Trophoblast cell (in vitro differentiated cells and primary cell): ENCODE measurements around the gene AIG1.

Experiments
- DNase-seq, 2 donors: peaks; one replicate each; pipeline ENCODE4 v3.0.0-alpha.2; 2016
- H2AFZ ChIP-seq: 2 replicates; pipeline ENCODE4 v1.6.1; 2013; ENCODE audit warnings: low read length, moderate library complexity, mild to moderate bottlenecking; ENCODE audit not compliant: insufficient read depth, poor library complexity
- H2AK5ac ChIP-seq: 2 replicates; pipeline ENCODE4 v1.6.1; 2013; ENCODE audit warnings: mild to moderate bottlenecking, low read length
- H2BK120ac ChIP-seq: 2 replicates; pipeline ENCODE4 v1.6.1; 2013; ENCODE audit warnings: low read length, mild to moderate bottlenecking, moderate library complexity; ENCODE audit not compliant: insufficient read depth, poor library complexity
- H2BK12ac ChIP-seq: 2 replicates; pipeline ENCODE4 v1.6.1; 2013; ENCODE audit warnings: mild to moderate bottlenecking, low read length, moderate library complexity
- H2BK5ac ChIP-seq: 2 replicates; pipeline ENCODE4 v1.6.1; 2013; ENCODE audit warnings: low read length, low read depth, moderate library complexity, mild to moderate bottlenecking; ENCODE audit not compliant: poor library complexity
- H3K14ac ChIP-seq: 2 replicates; pipeline ENCODE4 v1.6.1; 2013; ENCODE audit warnings: mild to moderate bottlenecking, low read length
- H3K18ac ChIP-seq: 2 replicates; pipeline ENCODE4 v1.6.1; 2013; ENCODE audit warnings: mild to moderate bottlenecking, low read length
- H3K23ac ChIP-seq: 2 replicates; pipeline ENCODE4 v1.6.1; 2013; ENCODE audit warnings: low read length
- H3K27ac ChIP-seq: 2 replicates; pipeline ENCODE4 v1.5.1; 2013; ENCODE audit warnings: low read depth, mild to moderate bottlenecking, inconsistent platforms, low read length, moderate library complexity
- H3K27me3 ChIP-seq: 2 replicates; pipeline ENCODE4 v1.6.1; 2013; ENCODE audit warnings: inconsistent platforms, mild to moderate bottlenecking, low read length, moderate library complexity; ENCODE audit not compliant: insufficient read depth
- H3K36me3 ChIP-seq, 2 experiments: 1 replicate in 1 of 2; 2 replicates in 1 of 2; pipeline ENCODE4 v1.6.1; 2013; ENCODE audit warnings: low read length in 2 of 2, mild to moderate bottlenecking in 2 of 2, moderate library complexity in 1 of 2; ENCODE audit not compliant: insufficient read depth in 2 of 2, control insufficient read depth in 1 of 2
- H3K4ac ChIP-seq: 2 replicates; pipeline ENCODE4 v1.6.1; 2013; ENCODE audit warnings: low read depth, mild to moderate bottlenecking, low read length, moderate library complexity
- H3K4me1 ChIP-seq, 2 experiments: 1 replicate in 1 of 2; 2 replicates in 1 of 2; pipeline ENCODE4 v1.6.1; 2013; ENCODE audit warnings: low read length in 2 of 2, mild to moderate bottlenecking in 2 of 2, moderate library complexity in 1 of 2; ENCODE audit not compliant: insufficient read depth in 2 of 2, control insufficient read depth in 1 of 2
- H3K4me2 ChIP-seq: 2 replicates; pipeline ENCODE4 v1.6.1; 2013; ENCODE audit warnings: inconsistent platforms, mild to moderate bottlenecking, low read length, moderate library complexity
- H3K4me3 ChIP-seq: 2 replicates; pipeline ENCODE4 v1.5.1; 2013; ENCODE audit warnings: mild to moderate bottlenecking, low read depth, low read length, inconsistent platforms
- H3K79me1 ChIP-seq: one replicate; pipeline ENCODE4 v1.6.1; 2013; ENCODE audit warnings: low read length
- H3K79me2 ChIP-seq: 2 replicates; pipeline ENCODE4 v1.6.1; 2013; ENCODE audit warnings: low read length, mild to moderate bottlenecking; ENCODE audit not compliant: control insufficient read depth, insufficient read depth, poor library complexity
- H3K9ac ChIP-seq: 2 replicates; pipeline ENCODE4 v1.6.1; 2013; ENCODE audit warnings: mild to moderate bottlenecking, low read length
- H3K9me3 ChIP-seq: 2 replicates; pipeline ENCODE4 v1.6.1; 2013; ENCODE audit warnings: low read depth, mild to moderate bottlenecking, control low read depth, inconsistent platforms, low read length; ENCODE audit not compliant: insufficient read depth
- H4K12ac ChIP-seq: 2 replicates; pipeline ENCODE4 v1.6.1; 2013; ENCODE audit warnings: low read depth, mild to moderate bottlenecking, low read length, moderate library complexity
- H4K8ac ChIP-seq: 2 replicates; pipeline ENCODE4 v1.6.1; 2013; ENCODE audit warnings: low read depth, mild to moderate bottlenecking, low read length, moderate library complexity
- H4K91ac ChIP-seq: one replicate; pipeline ENCODE4 v1.6.1; 2013; ENCODE audit warnings: low read depth, mild to moderate bottlenecking, low read length, moderate library complexity
- WGBS: extraction: QIAGEN DNeasy Blood & Tissue Kit; methylation state at CpG from one replicate; pipeline ENCODE4 v1.1.7; 2013; ENCODE audit warnings: missing lambda C conversion rate; ENCODE audit not compliant: insufficient read length, insufficient coverage; ENCODE audit errors: extremely low coverage; 5-methylcytosine and 5-hydroxymethylcytosine counted together

AIG1 gene

GRCh38 chr6:143268439-143268838 lies 207.8 kb downstream of the AIG1 start:
- H3K4me1 ChIP-seq = no peaks in the 10 kb centered on the region
- no peak overlapping the region for H2BK5ac ChIP-seq
- no peak overlapping the region for H3K9ac ChIP-seq
- H3K9me3 ChIP-seq = no peaks in the 10 kb centered on the region
- H4K91ac ChIP-seq = no peak overlapping the region
- no peak overlapping the region for H3K18ac ChIP-seq
- H3K14ac ChIP-seq = no peak overlapping the region
- no peaks in the 10 kb centered on the region for H3K79me1 ChIP-seq
- H3K36me3 ChIP-seq = no peaks in the 10 kb centered on the region
- H3K79me2 ChIP-seq = no peaks in the 10 kb centered on the region
- H4K12ac ChIP-seq = no peak overlapping the region
- H3K4me3 ChIP-seq = no peak overlapping the region
- H2AFZ ChIP-seq = no peak overlapping the region
- no peak overlapping the region for H3K4me2 ChIP-seq
- no peak overlapping the region for H2AK5ac ChIP-seq
- H3K4ac ChIP-seq = no peak overlapping the region
- H2BK120ac ChIP-seq = no peak overlapping the region
- no peak overlapping the region for H3K23ac ChIP-seq
- DNase-seq = no peak
- H2BK12ac ChIP-seq = no peak overlapping the region
- no peak overlapping the region for H3K27ac ChIP-seq
- H3K27me3 ChIP-seq = no peaks in the 10 kb centered on the region
- WGBS = no CpG with 5 or more reads among the region's 1 CpG
- H4K8ac ChIP-seq = no peak overlapping the region

DNA sequence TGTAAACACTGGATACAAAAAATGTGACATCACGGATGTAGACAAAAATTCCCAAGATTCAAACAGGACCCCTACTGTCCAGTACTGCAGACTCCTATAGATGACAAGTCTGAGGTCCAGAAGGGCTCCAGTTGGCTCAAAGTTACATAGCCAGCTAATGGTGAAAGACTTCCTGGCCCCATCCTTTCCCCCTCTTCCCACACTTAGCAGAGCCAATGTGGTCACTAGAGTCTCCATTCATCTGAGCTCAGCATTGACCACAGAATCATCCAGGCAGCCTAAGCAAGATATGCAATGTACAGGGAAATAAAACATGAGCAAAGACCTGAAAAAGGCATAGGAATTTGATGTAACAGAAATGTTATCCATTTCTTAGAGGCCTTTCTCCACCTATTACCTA lies 209.3 kb downstream of the AIG1 start:
- Histone ChIP-seq H4K8ac (no peak overlapping the region), H3K79me2 (no peaks in the 10 kb centered on the region), H2BK120ac (no peak overlapping the region), H3K9ac (no peak overlapping the region), H3K27ac (no peak overlapping the region), H2BK5ac (no peak overlapping the region), H4K12ac (no peak overlapping the region), H3K4me1 (no peaks in the 10 kb centered on the region), H3K4me3 (no peak overlapping the region), H3K23ac (no peak overlapping the region), H3K9me3 (no peaks in the 10 kb centered on the region), H4K91ac (no peak overlapping the region), H3K36me3 (no peaks in the 10 kb centered on the region), H3K18ac (no peak overlapping the region), H3K14ac (no peak overlapping the region), H2BK12ac (no peak overlapping the region), H3K27me3 (no peaks in the 10 kb centered on the region), H2AFZ (no peak overlapping the region), H2AK5ac (no peak overlapping the region), H3K4me2 (no peak overlapping the region), H3K4ac (no peak overlapping the region), H3K79me1 (no peaks in the 10 kb centered on the region)
- no CpG with 5 or more reads among the region's 1 CpG for WGBS
- DNase-seq = no peak

GRCh38 chr6:143271024-143271423 lies 210.3 kb downstream of the AIG1 start:
- H3K4me1 ChIP-seq = no peaks in the 10 kb centered on the region
- H2BK120ac ChIP-seq = no peak overlapping the region
- no CpG with 5 or more reads among the region's 4 CpGs for WGBS
- DNase-seq = no peak
- H3K4ac ChIP-seq = no peak overlapping the region
- no peak overlapping the region for H4K12ac ChIP-seq
- H3K9ac ChIP-seq = no peak overlapping the region
- H3K4me3 ChIP-seq = no peak overlapping the region
- H2AK5ac ChIP-seq = no peak overlapping the region
- no peak overlapping the region for H3K4me2 ChIP-seq
- no peak overlapping the region for H3K27ac ChIP-seq
- no peak overlapping the region for H4K91ac ChIP-seq
- no peak overlapping the region for H2BK5ac ChIP-seq
- H3K14ac ChIP-seq = no peak overlapping the region
- H2BK12ac ChIP-seq = no peak overlapping the region
- H3K18ac ChIP-seq = no peak overlapping the region
- H3K23ac ChIP-seq = no peak overlapping the region
- no peaks in the 10 kb centered on the region for H3K79me1 ChIP-seq
- no peaks in the 10 kb centered on the region for H3K9me3 ChIP-seq
- no peaks in the 10 kb centered on the region for H3K79me2 ChIP-seq
- no peaks in the 10 kb centered on the region for H3K36me3 ChIP-seq
- H4K8ac ChIP-seq = no peak overlapping the region
- H2AFZ ChIP-seq = no peak overlapping the region
- no peaks in the 10 kb centered on the region for H3K27me3 ChIP-seq

- Histone ChIP-seq H3K27me3 (no peaks in the 10 kb centered on the region), H3K27ac (no peak overlapping the region), H3K9ac (no peak overlapping the region), H3K18ac (no peak overlapping the region), H3K9me3 (no peaks in the 10 kb centered on the region), H2BK120ac (no peak overlapping the region), H3K4ac (no peak overlapping the region), H3K23ac (no peak overlapping the region), H2AK5ac (no peak overlapping the region), H4K8ac (no peak overlapping the region), H3K4me3 (no peak overlapping the region), H3K4me2 (no peak overlapping the region), H4K12ac (no peak overlapping the region), H3K14ac (no peak overlapping the region), H2AFZ (no peak overlapping the region), H2BK5ac (no peak overlapping the region), H3K36me3 (no peaks in the 10 kb centered on the region), H2BK12ac (no peak overlapping the region), H3K79me2 (no peaks in the 10 kb centered on the region), H3K4me1 (no peaks in the 10 kb centered on the region), H3K79me1 (no peaks in the 10 kb centered on the region), H4K91ac (no peak overlapping the region)
- no CpG with 5 or more reads among the region's 4 CpGs for WGBS
- DNase-seq = no peak
These were observed 215.7 kb downstream of the AIG1 start for GRCh38 chr6:143276436-143276835.
